ENCODE data around the gene SULT1C2. TPM values are rescaled to one million over a fixed set of nuclear protein-coding genes. Genes with fewer than 3 reads are reported as not detected.

Gene SULT1C2
- total and polyA plus RNA-seq, 2 of the 8 experiments (the other 6 are each of a cell fraction or from before 2014, with no cell fraction given), result 2.2 to 2.8 TPM

GRCh38 chr2:108314586-108315296, 26.0 kb downstream of the SULT1C2 start (continued):
- TF ChIP-seq USF2 (IDR thresholded peaks at IDR 0.05; ENCODE audit: low read length), result no peak
- TF ChIP-seq MAFK (IDR thresholded peaks at IDR 0.05; ENCODE audit: low read depth, low read length), result no peak
- TF ChIP-seq CEBPB (IDR thresholded peaks at IDR 0.05; ENCODE audit: low read depth, low read length), result no peak
- no peak for TF ChIP-seq RXRA (IDR thresholded peaks at IDR 0.05; ENCODE audit: insufficient read depth, low read depth, low read length)
- no peak for TF ChIP-seq NANOG (IDR thresholded peaks at IDR 0.05; ENCODE audit: insufficient read depth, low read depth, low read length, poor library complexity, severe bottlenecking)
- TF ChIP-seq KDM4A (IDR thresholded peaks at IDR 0.05; ENCODE audit: low read depth, low read length, severe bottlenecking), result no peak

All from H1 (cell line).